Calu3 (cell line): Measurements from ENCODE around the gene GPATCH2L. TPM values are rescaled to one million over a fixed set of nuclear protein-coding genes. Genes with fewer than 3 reads are reported as not detected.

Experiments used
- BruUV-seq: library from RNA; stranded (reverse); fragments of 400-500 nt; replicated peaks from 2 replicates; lab custom pipeline; 2021; lab: Mats Ljungman, UMichigan
- CTCF ChIA-PET: fragments of 300-600 bp; sonication (Branson Sonifier 250); formaldehyde crosslinking; loops from one replicate; lab custom pipeline; 2022; ENCODE audit warnings: antibody characterized with exemption; lab: Charles Lee
- DNase-seq: peaks from one replicate; pipeline ENCODE4 v3.0.0; 2022
- H3K27ac Mint-ChIP-seq: one replicate; pipeline ENCODE4 v1.8.0; 2022; ENCODE audit warnings: mixed read lengths; ENCODE audit not compliant: unreplicated experiment
- H3K27me3 Mint-ChIP-seq: one replicate; pipeline ENCODE4 v1.8.0; 2022; ENCODE audit warnings: mixed read lengths; ENCODE audit not compliant: unreplicated experiment
- H3K36me3 Mint-ChIP-seq: one replicate; pipeline ENCODE4 v1.8.0; 2022; ENCODE audit warnings: mild to moderate bottlenecking, moderate library complexity, mixed read lengths; ENCODE audit not compliant: insufficient read depth, unreplicated experiment
- H3K4me1 Mint-ChIP-seq: one replicate; pipeline ENCODE4 v1.8.0; 2022; ENCODE audit warnings: mild to moderate bottlenecking, low read depth, mixed read lengths; ENCODE audit not compliant: unreplicated experiment
- H3K4me3 Mint-ChIP-seq: one replicate; pipeline ENCODE4 v1.8.0; 2022; ENCODE audit warnings: mild to moderate bottlenecking, low read depth, moderate library complexity, mixed read lengths; ENCODE audit not compliant: unreplicated experiment
- H3K9me3 Mint-ChIP-seq: one replicate; pipeline ENCODE4 v1.8.0; 2022; ENCODE audit warnings: low read depth, mixed read lengths; ENCODE audit not compliant: unreplicated experiment
- intact Hi-C: fragments of 100-400 bp; cut with micrococcal nuclease; formaldehyde crosslinking; loops from one replicate; pipeline ENCODE4 v1.10.0; 2022; ENCODE audit not compliant: unreplicated experiment
- total RNA-seq: library from RNA; stranded (reverse); gene quantifications from 2 replicates; pipeline ENCODE4 v1.2.3, GENCODE V29; 2022
- TF ChIP-seq, protein P1 (sequence below): fragments of 200-600 bp; IDR thresholded peaks from one replicate; pipeline ENCODE4 v1.8.0; 2022; ENCODE audit warnings: antibody characterized with exemption; ENCODE audit not compliant: unreplicated experiment

GPATCH2L gene
- total RNA-seq, 1 experiment from 2014 or later, result 62.4 TPM

DNA sequence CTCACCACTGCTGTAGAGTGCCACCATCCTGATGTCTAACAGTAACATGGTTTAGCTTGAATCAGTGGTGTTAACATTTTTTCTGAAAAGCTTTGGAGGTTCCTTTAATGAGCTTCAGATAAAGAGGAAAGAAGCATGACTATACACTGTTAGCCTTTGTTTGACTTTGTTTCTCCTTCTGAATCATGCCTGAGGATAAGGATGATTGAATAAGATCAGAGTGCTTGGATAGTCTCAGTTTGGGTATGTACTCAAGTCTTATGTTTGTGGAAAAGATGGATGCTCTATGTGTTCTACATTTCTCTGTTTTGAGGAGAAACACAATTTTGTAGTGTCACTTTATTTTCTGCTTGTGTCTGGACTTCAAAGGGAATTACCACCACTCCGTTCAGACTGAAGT lies 42.0 kb downstream of the GPATCH2L start:
- no peaks in the 10 kb centered on the region for H3K4me1 Mint-ChIP-seq
- BruUV-seq, result no TSS peak
- CTCF ChIA-PET, result interaction anchor here (1.5 kb wide), 1 partner anchor 12 kb away, joined by 6 read pairs; no protein-coding TSS in a partner anchor
- no peaks in the 10 kb centered on the region for H3K9me3 Mint-ChIP-seq
- no peak overlapping the region for H3K27ac Mint-ChIP-seq
- H3K4me3 Mint-ChIP-seq, result no peak overlapping the region
- TF ChIP-seq, protein P1, sequence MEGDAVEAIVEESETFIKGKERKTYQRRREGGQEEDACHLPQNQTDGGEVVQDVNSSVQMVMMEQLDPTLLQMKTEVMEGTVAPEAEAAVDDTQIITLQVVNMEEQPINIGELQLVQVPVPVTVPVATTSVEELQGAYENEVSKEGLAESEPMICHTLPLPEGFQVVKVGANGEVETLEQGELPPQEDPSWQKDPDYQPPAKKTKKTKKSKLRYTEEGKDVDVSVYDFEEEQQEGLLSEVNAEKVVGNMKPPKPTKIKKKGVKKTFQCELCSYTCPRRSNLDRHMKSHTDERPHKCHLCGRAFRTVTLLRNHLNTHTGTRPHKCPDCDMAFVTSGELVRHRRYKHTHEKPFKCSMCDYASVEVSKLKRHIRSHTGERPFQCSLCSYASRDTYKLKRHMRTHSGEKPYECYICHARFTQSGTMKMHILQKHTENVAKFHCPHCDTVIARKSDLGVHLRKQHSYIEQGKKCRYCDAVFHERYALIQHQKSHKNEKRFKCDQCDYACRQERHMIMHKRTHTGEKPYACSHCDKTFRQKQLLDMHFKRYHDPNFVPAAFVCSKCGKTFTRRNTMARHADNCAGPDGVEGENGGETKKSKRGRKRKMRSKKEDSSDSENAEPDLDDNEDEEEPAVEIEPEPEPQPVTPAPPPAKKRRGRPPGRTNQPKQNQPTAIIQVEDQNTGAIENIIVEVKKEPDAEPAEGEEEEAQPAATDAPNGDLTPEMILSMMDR, result no peak
- H3K27me3 Mint-ChIP-seq, result no peaks in the 10 kb centered on the region
- intact Hi-C loops, result no loop called here
- peaks cover 17% of the 10 kb centered on the region for H3K36me3 Mint-ChIP-seq
- DNase-seq, result no peak

DNA sequence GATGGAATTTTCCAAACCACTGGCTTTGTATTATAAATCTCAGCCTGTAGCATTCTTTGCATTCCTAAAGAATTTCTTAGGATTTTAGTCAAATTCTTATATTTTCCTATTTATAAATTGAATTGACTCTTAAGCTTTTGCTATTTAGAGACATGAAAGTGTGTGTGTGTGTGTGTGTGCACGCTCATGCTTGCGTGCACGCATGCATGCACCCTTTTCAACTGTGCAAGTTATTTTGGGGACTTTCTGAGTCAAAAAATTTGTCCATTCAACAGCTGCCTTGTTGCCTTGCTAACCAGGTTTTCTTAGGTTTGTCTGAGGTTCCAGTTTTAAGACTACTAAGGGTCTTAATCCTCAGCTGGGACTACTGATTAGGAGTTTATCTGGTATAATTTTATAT lies 42.6 kb downstream of the GPATCH2L start:
- H3K27ac Mint-ChIP-seq, result no peak overlapping the region
- no peaks in the 10 kb centered on the region for H3K4me1 Mint-ChIP-seq
- CTCF ChIA-PET, result interaction anchor here (1.5 kb wide), 1 partner anchor 12 kb away, joined by 6 read pairs; no protein-coding TSS in a partner anchor
- peaks cover 20% of the 10 kb centered on the region for H3K36me3 Mint-ChIP-seq
- no peaks in the 10 kb centered on the region for H3K9me3 Mint-ChIP-seq
- no TSS peak for BruUV-seq
- no peak overlapping the region for H3K4me3 Mint-ChIP-seq
- H3K27me3 Mint-ChIP-seq, result no peaks in the 10 kb centered on the region
- intact Hi-C loops, result no loop called here
- DNase-seq, result no peak
- TF ChIP-seq, protein P1, result no peak

DNA sequence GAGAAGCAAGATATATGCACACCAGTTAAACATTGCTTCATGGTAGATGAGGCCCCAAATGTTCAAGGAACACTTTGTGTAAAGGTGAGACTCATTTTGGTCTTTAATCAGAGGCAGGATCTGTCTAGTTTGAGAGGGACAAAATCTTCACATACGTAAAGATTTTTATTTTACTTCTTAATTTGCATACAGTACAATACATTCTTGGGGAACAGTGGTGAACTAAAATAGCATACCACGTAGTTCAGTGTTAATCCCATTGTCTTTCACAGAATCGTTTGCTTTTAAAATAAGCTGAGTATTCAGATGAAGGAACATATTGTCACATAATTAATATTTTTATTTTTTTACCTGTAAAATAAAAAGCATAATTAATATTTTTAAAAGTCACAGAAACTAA lies 43.3 kb downstream of the GPATCH2L start:
- CTCF ChIA-PET, result interaction anchor here (1.5 kb wide), 1 partner anchor 13 kb away, joined by 6 read pairs; no protein-coding TSS in a partner anchor
- H3K4me1 Mint-ChIP-seq, result no peaks in the 10 kb centered on the region
- intact Hi-C loops, result no loop called here
- no peaks in the 10 kb centered on the region for H3K9me3 Mint-ChIP-seq
- H3K27ac Mint-ChIP-seq, result no peak overlapping the region
- H3K36me3 Mint-ChIP-seq, result peaks cover 23% of the 10 kb centered on the region
- no peak for DNase-seq
- TF ChIP-seq, protein P1, result no peak
- no peak overlapping the region for H3K4me3 Mint-ChIP-seq
- H3K27me3 Mint-ChIP-seq, result no peaks in the 10 kb centered on the region
- no TSS peak for BruUV-seq

DNA sequence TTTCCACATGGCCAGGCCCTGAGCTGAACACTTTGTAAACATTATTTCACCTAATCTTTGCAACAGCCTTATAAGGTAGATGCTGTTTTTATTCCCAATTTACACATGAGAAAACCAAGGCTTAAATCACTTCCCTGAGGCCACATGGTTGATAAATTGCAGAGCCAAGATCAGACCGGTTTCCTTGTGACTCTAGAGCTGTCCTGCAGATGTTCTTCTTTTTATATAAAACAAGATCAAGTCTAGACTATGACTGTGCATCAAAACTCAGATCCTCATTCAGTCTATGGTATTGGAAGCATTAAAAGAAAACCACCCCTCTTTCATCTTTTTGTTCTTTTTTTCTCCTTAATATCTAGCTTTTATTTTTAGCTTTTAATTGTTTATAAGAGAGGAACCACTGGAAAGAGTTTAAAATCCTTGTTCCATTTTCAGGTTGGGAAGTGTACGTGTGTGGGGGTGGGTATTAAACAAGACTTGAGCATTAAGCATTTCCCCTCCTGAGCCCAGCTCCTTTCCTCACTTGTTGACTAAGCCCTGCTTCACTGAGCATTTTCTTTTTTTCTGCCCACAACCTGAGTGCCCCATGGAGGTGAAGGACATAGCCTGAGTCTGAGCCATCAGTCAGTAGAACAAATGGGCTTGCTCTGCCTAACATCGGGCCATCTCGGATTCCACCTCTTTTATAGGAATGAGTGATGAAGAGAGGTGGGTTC lies 45.4 kb downstream of the GPATCH2L start:
- no peak for DNase-seq
- Mint-ChIP-seq H3K36me3 (peaks cover 21% of the 10 kb centered on the region), H3K9me3 (no peaks in the 10 kb centered on the region), H3K4me3 (no peak overlapping the region), H3K4me1 (no peaks in the 10 kb centered on the region), H3K27me3 (no peaks in the 10 kb centered on the region), H3K27ac (no peak overlapping the region)
- no TSS peak for BruUV-seq
- intact Hi-C loops, result no loop called here
- CTCF ChIA-PET, result no interaction called here
- TF ChIP-seq, protein P1, result no peak
